Measurements from ENCODE around the gene MRPS24.
"Not testable (repeated sequence)": the region's sequence is repeated elsewhere in the genome, so short reads cannot be mapped to it uniquely, and the experiment has no call there.

MRPS24 gene

GRCh38 chr7:43869006-43869866, at the start of gene MRPS24:
Gene MRPS24, minus strand, starts transcription at chr7:43869517. Its CDS starts 22 bp downstream, at chr7:43869495.
- peak; percentile 93 for DNase-seq

GRCh38 chr7:43915907-43916306, 46.6 kb upstream of the MRPS24 start:
- DNase-seq = no peak

- DNase-seq = no peak
Measured at GRCh38 chr7:43914795-43915194, 45.5 kb upstream of the MRPS24 start.

GRCh38 chr7:43906331-43907010, 37.2 kb upstream of the MRPS24 start, which contains the start of gene URGCP:
Gene URGCP, minus strand, starts transcription at chr7:43906596. Its CDS starts 21 bp downstream, at chr7:43906575.
- DNase-seq = no peak

- DNase-seq = peak; percentile 24
Measured at GRCh38 chr7:43905956-43906330, 36.6 kb upstream of the MRPS24 start.

GRCh38 chr7:43905209-43905946, 36.1 kb upstream of the MRPS24 start:
- no peak for DNase-seq

- no peak for DNase-seq
Measured at GRCh38 chr7:43904533-43905208, 35.4 kb upstream of the MRPS24 start.

GRCh38 chr7:43902542-43903054, 33.3 kb upstream of the MRPS24 start:
- DNase-seq = no peak

- not testable (repeated sequence) for DNase-seq
Measured at GRCh38 chr7:43898571-43898970, 29.3 kb upstream of the MRPS24 start.

- no peak for DNase-seq
Measured at GRCh38 chr7:43895847-43896415, 26.6 kb upstream of the MRPS24 start.

GRCh38 chr7:43891069-43891955, 22.0 kb upstream of the MRPS24 start:
- no peak for DNase-seq

- no peak for DNase-seq
Measured at GRCh38 chr7:43890468-43890867, 21.2 kb upstream of the MRPS24 start.

GRCh38 chr7:43888993-43889945, 20.0 kb upstream of the MRPS24 start:
- DNase-seq = no peak

- DNase-seq = no peak
Measured at GRCh38 chr7:43884617-43885016, 15.3 kb upstream of the MRPS24 start.

GRCh38 chr7:43884209-43884608, 14.9 kb upstream of the MRPS24 start:
- no peak for DNase-seq

GRCh38 chr7:43880596-43880995, 11.3 kb upstream of the MRPS24 start:
- DNase-seq = no peak

GRCh38 chr7:43879477-43879876, 10.2 kb upstream of the MRPS24 start:
- DNase-seq = no peak

- no peak for DNase-seq
Measured at GRCh38 chr7:43878867-43879266, 9.6 kb upstream of the MRPS24 start.

GRCh38 chr7:43877968-43878864, 8.9 kb upstream of the MRPS24 start:
- no peak for DNase-seq
